ENCODE measurements around the gene PRMT2. TPM values are rescaled to one million over a fixed set of nuclear protein-coding genes. Genes with fewer than 3 reads are reported as not detected.

Gene PRMT2
- total and polyA plus RNA-seq, 11 donors = 27.3 to 74.8 (median 53.1) TPM

GRCh38 chr21:46605767-46606426, 29.6 kb upstream of the PRMT2 start:
- peak; percentile 63 to 88 (median 76) for ATAC-seq
- no peaks in the 10 kb centered on the region for H3K27me3 ChIP-seq
- no peak overlapping the region for H3K4me3 ChIP-seq
- peaks cover 0 to 27% (median 0%) of the 10 kb centered on the region in 12 donors for H3K4me1 ChIP-seq
- intact Hi-C loops (cut with DNase I) = no loop called here
- H3K36me3 ChIP-seq = no peaks in the 10 kb centered on the region
- peaks cover 0 to 7% (median 0%) of the 10 kb centered on the region in 12 donors for H3K9me3 ChIP-seq
- peak; percentile 28 to 76 (median 49) for DNase-seq
- WGBS, 4 donors = 73 to 85% (median 77%) methylated on average over 8 to 14 of the region's 14 CpGs
- no peak for TF ChIP-seq POLR2A (IDR thresholded peaks at IDR 0.05)
- TF ChIP-seq CTCF (IDR thresholded peaks at IDR 0.05) = no peak
- peak overlapping the region in 3 of 12 donors; percentile 13 to 83 (median 17) for H3K27ac ChIP-seq

- ATAC-seq (no peak), DNase-seq (no peak)
- Histone ChIP-seq H3K4me1 (peaks cover 0 to 27% (median 0%) of the 10 kb centered on the region in 12 donors), H3K27me3 (no peaks in the 10 kb centered on the region), H3K36me3 (no peaks in the 10 kb centered on the region), H3K27ac (peak overlapping the region in 2 of 12 donors; percentile 17 to 83), H3K9me3 (peaks cover 0 to 12% (median 0%) of the 10 kb centered on the region in 12 donors), H3K4me3 (peak overlapping the region in 1 of 12 donors; percentile 8)
- WGBS, 4 donors = 67 to 79% (median 78%) methylated on average over 7 of the region's 7 CpGs
- intact Hi-C loops (cut with DNase I) = no loop called here
- TF ChIP-seq POLR2A (IDR thresholded peaks at IDR 0.05) = no peak
- TF ChIP-seq CTCF (IDR thresholded peaks at IDR 0.05) = no peak
These were observed 29.1 kb upstream of the PRMT2 start for GRCh38 chr21:46606427-46606813.

- no peaks in the 10 kb centered on the region for H3K36me3 ChIP-seq
- no peak overlapping the region for H3K4me3 ChIP-seq
- no peaks in the 10 kb centered on the region for H3K27me3 ChIP-seq
- intact Hi-C loops (cut with DNase I) = no loop called here
- H3K4me1 ChIP-seq = peaks cover 0 to 27% (median 0%) of the 10 kb centered on the region in 12 donors
- DNase-seq (no peak), ATAC-seq (no peak)
- TF ChIP-seq POLR2A (IDR thresholded peaks at IDR 0.05) (no peak), CTCF (IDR thresholded peaks at IDR 0.05) (no peak)
- H3K27ac ChIP-seq = no peak overlapping the region
- WGBS, 4 donors = 80 to 95% (median 88%) methylated on average over 2 of the region's 2 CpGs
- peaks cover 0 to 19% (median 0%) of the 10 kb centered on the region in 12 donors for H3K9me3 ChIP-seq
These were observed 27.8 kb upstream of the PRMT2 start for GRCh38 chr21:46607636-46608035.

- peaks cover 0 to 19% (median 0%) of the 10 kb centered on the region in 12 donors for H3K9me3 ChIP-seq
- TF ChIP-seq POLR2A (IDR thresholded peaks at IDR 0.05) (no peak), CTCF (IDR thresholded peaks at IDR 0.05) (no peak)
- intact Hi-C loops (cut with DNase I) = no loop called here
- H3K27me3 ChIP-seq = no peaks in the 10 kb centered on the region
- DNase-seq (no peak), ATAC-seq (no peak)
- peaks cover 0 to 27% (median 0%) of the 10 kb centered on the region in 12 donors for H3K4me1 ChIP-seq
- WGBS, 4 donors = 83 to 86% (median 85%) methylated on average over 3 of the region's 3 CpGs
- H3K36me3 ChIP-seq = no peaks in the 10 kb centered on the region
- H3K4me3 ChIP-seq = no peak overlapping the region
- no peak overlapping the region for H3K27ac ChIP-seq
These were observed 26.8 kb upstream of the PRMT2 start for GRCh38 chr21:46608672-46609111.

All from heart left ventricle (tissue), 16 donors.